HG03097 (cell line): Measurements from ENCODE around the gene ZNF329.

Source experiments
- ATAC-seq: cut with Tn5 transposase; IDR thresholded peaks from one replicate; pipeline ENCODE4 v1.9.1; 2021; ENCODE audit not compliant: unreplicated experiment, low FRiP score

The ZNF329 gene

DNA sequence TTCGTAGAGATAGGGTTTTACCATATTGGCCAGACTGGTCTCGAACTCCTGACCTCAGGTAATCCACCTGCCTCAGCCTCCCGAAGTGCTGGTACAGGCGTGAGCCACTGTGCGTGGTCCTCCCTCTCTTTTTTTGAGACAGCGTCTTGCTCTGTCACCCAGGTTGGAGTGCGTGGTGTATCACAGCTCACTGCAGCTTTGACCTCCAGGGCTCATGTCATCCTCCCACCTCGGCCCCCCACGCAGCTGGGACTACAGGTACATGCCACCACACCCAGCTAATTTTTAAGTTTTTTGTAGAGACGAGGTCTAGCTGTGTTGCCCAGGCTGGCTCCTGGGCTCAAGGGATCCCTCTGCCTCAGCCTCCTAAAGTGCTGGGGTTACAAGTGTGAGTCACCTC is 70.8 kb downstream of the ZNF329 start:
- no peak for ATAC-seq
